Skeletal muscle tissue (tissue), 4 donors: ENCODE measurements around the gene SLF1. TPM values are rescaled to one million over a fixed set of nuclear protein-coding genes. Genes with fewer than 3 reads are reported as not detected.

Source experiments
- H3K27ac ChIP-seq: one replicate; pipeline ENCODE4 v1.7.0; 2013; ENCODE audit warnings: mild to moderate bottlenecking, low read depth, low read length, inconsistent platforms
- H3K27me3 ChIP-seq, 3 donors: one replicate each; pipeline ENCODE4 v1.7.0; 2013; ENCODE audit warnings: low read length in 3 of 3; ENCODE audit not compliant: control insufficient read depth in 3 of 3, insufficient read depth in 3 of 3
- H3K36me3 ChIP-seq, 3 donors: one replicate each; pipeline ENCODE4 v1.7.0; 2013; ENCODE audit warnings: low read length in 3 of 3; ENCODE audit not compliant: control insufficient read depth in 3 of 3, insufficient read depth in 3 of 3
- H3K4me1 ChIP-seq, 3 donors: one replicate each; pipeline ENCODE4 v1.7.0; 2013; ENCODE audit warnings: low read length in 3 of 3, mild to moderate bottlenecking in 3 of 3; ENCODE audit not compliant: control insufficient read depth in 3 of 3, insufficient read depth in 3 of 3
- H3K4me3 ChIP-seq, 3 donors: one replicate each; pipeline ENCODE4 v1.7.0; 2013; ENCODE audit warnings: low read length in 3 of 3
- H3K9ac ChIP-seq, 3 donors: one replicate each; pipeline ENCODE4 v1.7.0; 2013; ENCODE audit warnings: low read length in 3 of 3, mild to moderate bottlenecking in 3 of 3, moderate library complexity in 2 of 3, low read depth in 1 of 3
- H3K9me3 ChIP-seq, 3 donors: one replicate each; pipeline ENCODE4 v1.7.0; 2013; ENCODE audit warnings: low read length in 3 of 3; ENCODE audit not compliant: control insufficient read depth in 3 of 3
- total RNA-seq: library from RNA; depleted of rRNA; stranded (reverse); fragments of >200 nt; gene quantifications from one replicate; pipeline ENCODE4 v1.2.3, GENCODE V29; 2014
- donor health status: Osteomylitis.

The SLF1 gene
- total RNA-seq, 1 donor from 2014 or later = 10.4 TPM

- no peak overlapping the region for H3K27ac ChIP-seq
- H3K4me3 ChIP-seq = no peak overlapping the region
- no peaks in the 10 kb centered on the region for H3K4me1 ChIP-seq
- no peak overlapping the region for H3K9ac ChIP-seq
- H3K36me3 ChIP-seq = no peaks in the 10 kb centered on the region
- no peaks in the 10 kb centered on the region for H3K27me3 ChIP-seq
- H3K9me3 ChIP-seq = no peaks in the 10 kb centered on the region
Measured at GRCh38 chr5:94740286-94740685, 121.8 kb downstream of the SLF1 start.

DNA sequence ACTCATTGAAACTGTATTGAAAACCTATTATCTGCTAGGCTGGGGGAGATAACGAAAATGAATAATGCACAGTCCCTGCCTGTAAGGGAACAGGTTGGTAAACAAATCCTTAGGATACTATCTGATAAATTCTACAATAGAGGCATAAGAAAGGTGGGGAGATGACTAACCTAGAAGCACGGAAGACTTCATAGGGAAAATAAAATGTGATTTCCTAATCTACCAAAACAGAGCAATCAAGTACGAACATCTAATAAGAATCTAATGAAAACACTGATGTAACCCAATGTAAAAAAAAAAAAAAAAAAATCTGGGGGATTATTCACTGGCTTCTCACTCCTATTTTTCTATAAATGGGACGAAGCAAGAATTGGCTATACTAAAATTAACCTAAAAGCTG lies 124.4 kb downstream of the SLF1 start:
- Histone ChIP-seq H3K27me3 (no peaks in the 10 kb centered on the region), H3K36me3 (no peaks in the 10 kb centered on the region), H3K4me1 (no peaks in the 10 kb centered on the region), H3K27ac (no peak overlapping the region), H3K9me3 (no peaks in the 10 kb centered on the region), H3K4me3 (no peak overlapping the region), H3K9ac (no peak overlapping the region)

DNA sequence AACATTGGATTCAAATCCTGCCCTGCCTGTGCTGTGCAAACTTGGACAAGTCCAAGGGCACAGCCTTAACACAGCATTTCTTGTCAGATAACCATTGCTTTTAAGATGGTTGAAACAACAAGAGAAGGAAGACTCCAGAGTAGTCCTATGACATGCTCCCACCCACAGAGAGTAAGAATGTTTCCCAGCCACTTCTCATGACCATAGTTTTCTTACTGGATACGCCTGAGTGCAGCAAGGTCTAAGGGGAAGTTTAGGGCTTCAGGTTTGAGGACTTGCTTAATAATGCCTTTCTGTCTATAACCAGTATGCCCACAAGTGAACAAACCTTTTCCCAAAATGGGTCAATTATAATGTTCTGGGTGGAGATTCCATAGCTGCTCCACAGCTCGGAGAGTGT lies 126.4 kb downstream of the SLF1 start:
- Histone ChIP-seq H3K4me3 (no peak overlapping the region), H3K36me3 (no peaks in the 10 kb centered on the region), H3K9ac (no peak overlapping the region), H3K27ac (no peak overlapping the region), H3K9me3 (no peaks in the 10 kb centered on the region), H3K4me1 (no peaks in the 10 kb centered on the region), H3K27me3 (no peaks in the 10 kb centered on the region)

DNA sequence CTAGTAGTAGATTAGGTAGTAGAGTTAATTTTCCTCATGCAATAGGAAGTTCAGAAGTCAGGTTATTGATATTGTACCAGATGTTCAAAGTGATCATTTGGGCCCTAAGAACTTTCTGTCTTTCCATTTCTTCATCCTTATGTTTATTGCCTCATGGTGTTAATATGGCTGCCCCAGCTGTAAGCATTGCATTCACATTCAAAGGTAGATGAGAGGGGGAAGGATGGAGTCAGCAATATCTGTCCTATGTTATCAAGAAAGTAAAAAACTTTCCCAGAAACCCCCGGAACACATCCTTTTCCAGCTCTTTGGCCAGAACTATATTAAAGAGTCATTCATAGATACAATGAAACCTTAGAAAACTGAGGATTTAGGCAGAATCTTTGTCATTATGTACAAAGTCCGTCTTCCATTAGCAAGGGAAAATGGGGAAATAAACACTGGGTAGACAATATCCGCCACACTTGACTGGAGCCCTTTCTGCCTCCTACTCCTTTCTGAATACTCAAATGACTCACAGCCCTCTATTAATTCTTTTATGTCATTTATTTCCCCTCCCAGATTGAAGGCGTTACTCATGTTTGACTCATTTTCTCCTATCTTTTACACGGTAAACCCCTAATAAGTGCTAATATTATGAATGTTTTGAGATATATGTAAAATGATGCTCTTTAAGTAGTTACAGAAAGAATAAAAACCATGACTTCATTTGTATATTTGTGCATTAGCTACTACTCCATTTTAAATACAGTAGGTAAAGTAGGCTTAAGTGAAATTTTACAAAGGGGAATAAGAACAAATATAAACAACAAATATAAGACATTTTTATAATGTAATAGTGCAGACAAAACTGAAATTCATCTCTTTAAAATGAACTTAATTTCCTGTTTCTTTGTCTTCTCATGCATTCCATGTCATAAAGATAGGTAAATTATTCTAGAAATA lies 127.6 kb downstream of the SLF1 start:
- H3K4me3 ChIP-seq = no peak overlapping the region
- H3K27ac ChIP-seq = no peak overlapping the region
- no peaks in the 10 kb centered on the region for H3K36me3 ChIP-seq
- H3K4me1 ChIP-seq = no peaks in the 10 kb centered on the region
- H3K9me3 ChIP-seq = no peaks in the 10 kb centered on the region
- H3K27me3 ChIP-seq = no peaks in the 10 kb centered on the region
- H3K9ac ChIP-seq = no peak overlapping the region

GRCh38 chr5:94746731-94747124 lies 128.3 kb downstream of the SLF1 start:
- Histone ChIP-seq H3K36me3 (no peaks in the 10 kb centered on the region), H3K9ac (no peak overlapping the region), H3K27me3 (no peaks in the 10 kb centered on the region), H3K4me1 (no peaks in the 10 kb centered on the region), H3K4me3 (no peak overlapping the region), H3K27ac (no peak overlapping the region), H3K9me3 (no peaks in the 10 kb centered on the region)

Other genes with a start within 250 kb of the SLF1 start
- 5.2 TPM for gene KIAA0825, start 65 bp upstream of the SLF1 start, total RNA-seq